Panc1 (cell line): Measurements from ENCODE around the gene PRUNE2.

Experiments used
- POLR2AphosphoS5 ChIP-seq: IDR thresholded peaks from 2 replicates; pipeline ENCODE4 v1.6.1; 2012; ENCODE audit warnings: mild to moderate bottlenecking, low read depth, low read length, moderate library complexity
- SIN3A ChIP-seq: IDR thresholded peaks from 2 replicates; pipeline ENCODE4 v1.6.1; 2012; ENCODE audit warnings: low read depth, mild to moderate bottlenecking, low read length, moderate library complexity, borderline replicate concordance; ENCODE audit not compliant: insufficient read depth
- TCF7L2 ChIP-seq: IDR thresholded peaks from 2 replicates; pipeline ENCODE4 v1.6.1; 2011; ENCODE audit warnings: mild to moderate bottlenecking, low read depth, low read length, inconsistent platforms
- TF ChIP-seq, protein P1 (sequence below): fragments of 450-650 bp; IDR thresholded peaks from 2 replicates; pipeline ENCODE4 v1.5.1; 2017; ENCODE audit warnings: mild to moderate bottlenecking
- TF ChIP-seq, protein P2 (sequence below), 2 experiments: IDR thresholded peaks; 2 replicates each; pipeline ENCODE4 v1.6.1; 2011 to 2012; ENCODE audit warnings: low read depth in 2 of 2, control low read depth in 1 of 2, low read length in 1 of 2, mild to moderate bottlenecking in 1 of 2, moderate library complexity in 1 of 2; ENCODE audit not compliant: insufficient read depth in 1 of 2

DNA sequence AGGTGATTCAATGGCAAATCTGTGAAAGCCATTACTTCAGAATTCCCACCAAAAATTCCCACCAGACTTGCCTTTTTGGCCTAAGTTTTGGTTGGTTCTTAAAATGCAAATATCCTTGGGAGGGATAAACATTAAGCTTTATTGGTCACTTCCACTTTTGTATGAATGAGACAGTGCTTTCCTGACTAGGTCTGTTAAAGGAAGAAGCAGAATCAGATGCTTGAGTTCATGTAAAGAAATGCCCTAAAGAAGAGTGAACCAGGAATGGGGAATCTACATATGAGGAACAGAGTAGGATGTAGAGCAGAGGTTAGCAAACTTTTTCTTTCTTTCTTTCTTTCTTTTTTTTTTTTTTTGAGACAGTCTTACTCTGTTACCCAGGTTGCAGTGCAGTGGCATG is 317.6 kb downstream of the PRUNE2 start:
- TF ChIP-seq, protein P1, sequence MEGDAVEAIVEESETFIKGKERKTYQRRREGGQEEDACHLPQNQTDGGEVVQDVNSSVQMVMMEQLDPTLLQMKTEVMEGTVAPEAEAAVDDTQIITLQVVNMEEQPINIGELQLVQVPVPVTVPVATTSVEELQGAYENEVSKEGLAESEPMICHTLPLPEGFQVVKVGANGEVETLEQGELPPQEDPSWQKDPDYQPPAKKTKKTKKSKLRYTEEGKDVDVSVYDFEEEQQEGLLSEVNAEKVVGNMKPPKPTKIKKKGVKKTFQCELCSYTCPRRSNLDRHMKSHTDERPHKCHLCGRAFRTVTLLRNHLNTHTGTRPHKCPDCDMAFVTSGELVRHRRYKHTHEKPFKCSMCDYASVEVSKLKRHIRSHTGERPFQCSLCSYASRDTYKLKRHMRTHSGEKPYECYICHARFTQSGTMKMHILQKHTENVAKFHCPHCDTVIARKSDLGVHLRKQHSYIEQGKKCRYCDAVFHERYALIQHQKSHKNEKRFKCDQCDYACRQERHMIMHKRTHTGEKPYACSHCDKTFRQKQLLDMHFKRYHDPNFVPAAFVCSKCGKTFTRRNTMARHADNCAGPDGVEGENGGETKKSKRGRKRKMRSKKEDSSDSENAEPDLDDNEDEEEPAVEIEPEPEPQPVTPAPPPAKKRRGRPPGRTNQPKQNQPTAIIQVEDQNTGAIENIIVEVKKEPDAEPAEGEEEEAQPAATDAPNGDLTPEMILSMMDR: no peak
- TF ChIP-seq, protein P2, sequence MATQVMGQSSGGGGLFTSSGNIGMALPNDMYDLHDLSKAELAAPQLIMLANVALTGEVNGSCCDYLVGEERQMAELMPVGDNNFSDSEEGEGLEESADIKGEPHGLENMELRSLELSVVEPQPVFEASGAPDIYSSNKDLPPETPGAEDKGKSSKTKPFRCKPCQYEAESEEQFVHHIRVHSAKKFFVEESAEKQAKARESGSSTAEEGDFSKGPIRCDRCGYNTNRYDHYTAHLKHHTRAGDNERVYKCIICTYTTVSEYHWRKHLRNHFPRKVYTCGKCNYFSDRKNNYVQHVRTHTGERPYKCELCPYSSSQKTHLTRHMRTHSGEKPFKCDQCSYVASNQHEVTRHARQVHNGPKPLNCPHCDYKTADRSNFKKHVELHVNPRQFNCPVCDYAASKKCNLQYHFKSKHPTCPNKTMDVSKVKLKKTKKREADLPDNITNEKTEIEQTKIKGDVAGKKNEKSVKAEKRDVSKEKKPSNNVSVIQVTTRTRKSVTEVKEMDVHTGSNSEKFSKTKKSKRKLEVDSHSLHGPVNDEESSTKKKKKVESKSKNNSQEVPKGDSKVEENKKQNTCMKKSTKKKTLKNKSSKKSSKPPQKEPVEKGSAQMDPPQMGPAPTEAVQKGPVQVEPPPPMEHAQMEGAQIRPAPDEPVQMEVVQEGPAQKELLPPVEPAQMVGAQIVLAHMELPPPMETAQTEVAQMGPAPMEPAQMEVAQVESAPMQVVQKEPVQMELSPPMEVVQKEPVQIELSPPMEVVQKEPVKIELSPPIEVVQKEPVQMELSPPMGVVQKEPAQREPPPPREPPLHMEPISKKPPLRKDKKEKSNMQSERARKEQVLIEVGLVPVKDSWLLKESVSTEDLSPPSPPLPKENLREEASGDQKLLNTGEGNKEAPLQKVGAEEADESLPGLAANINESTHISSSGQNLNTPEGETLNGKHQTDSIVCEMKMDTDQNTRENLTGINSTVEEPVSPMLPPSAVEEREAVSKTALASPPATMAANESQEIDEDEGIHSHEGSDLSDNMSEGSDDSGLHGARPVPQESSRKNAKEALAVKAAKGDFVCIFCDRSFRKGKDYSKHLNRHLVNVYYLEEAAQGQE (IDR thresholded peaks at IDR 0.05; ENCODE audit: insufficient read depth in 1 of 2, low read depth in 2 of 2, low read length in 1 of 2): no peak
- TF ChIP-seq POLR2AphosphoS5: no peak
- no peak for TF ChIP-seq TCF7L2
- no peak for TF ChIP-seq SIN3A
